Activated CD4-positive, alpha-beta T cell treated with anti-CD3 and anti-CD28 coated beads, Interleukin-2, amount 50 U/mL, for 24 hours (primary cell): ENCODE data around the gene SPOP.
"Not testable (repeated sequence)": the region's sequence is repeated elsewhere in the genome, so short reads cannot be mapped to it uniquely, and the experiment has no call there.

Experiments
- DNase-seq, 2 donors: peaks; one replicate each; pipeline ENCODE4 v3.0.0-alpha.2; 2020; ENCODE audit warnings: low read depth in 1 of 2, low spot score in 1 of 2

SPOP gene

DNA sequence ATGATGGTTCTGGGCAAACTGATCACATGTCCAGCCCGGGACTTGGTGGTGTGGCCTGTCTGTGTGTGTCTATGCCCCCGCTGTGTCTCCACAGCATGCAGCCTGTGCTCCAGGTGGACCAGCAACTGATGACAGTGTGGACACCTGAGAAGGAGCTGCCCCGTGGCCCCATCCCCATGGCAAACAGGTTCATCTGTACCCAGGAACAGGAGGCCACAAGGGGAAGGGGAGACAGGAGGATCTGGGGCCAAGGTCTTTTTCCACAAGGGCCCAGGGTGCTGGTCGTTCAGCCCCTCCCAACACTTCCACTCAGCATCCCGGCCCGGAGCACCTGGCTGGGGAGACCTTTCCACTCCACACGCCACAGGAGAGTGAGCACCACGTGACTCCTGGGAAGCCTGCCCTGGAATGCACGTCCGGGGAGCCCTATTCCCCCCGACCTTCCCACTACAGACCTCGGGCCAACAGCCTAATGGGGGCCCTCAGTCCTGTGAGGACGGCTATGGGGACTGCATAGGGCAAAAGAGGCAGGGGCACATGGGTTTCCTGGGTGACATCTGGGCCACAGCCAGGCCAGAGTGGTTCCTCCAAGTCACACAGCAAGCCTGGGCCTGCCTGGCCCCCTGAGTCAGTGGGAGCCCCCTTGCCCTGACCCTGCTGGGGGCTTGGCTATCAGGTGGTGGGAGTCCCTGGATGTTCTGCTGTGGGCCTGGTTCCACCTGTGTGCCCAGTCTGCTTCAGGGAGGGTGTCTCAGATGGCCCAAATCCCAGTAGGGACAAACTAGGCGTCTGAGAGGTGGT is 123.0 kb downstream of the SPOP start:
- DNase-seq = no peak

GRCh38 chr17:49553676-49554335 is 124.1 kb downstream of the SPOP start:
- DNase-seq = no peak

DNA sequence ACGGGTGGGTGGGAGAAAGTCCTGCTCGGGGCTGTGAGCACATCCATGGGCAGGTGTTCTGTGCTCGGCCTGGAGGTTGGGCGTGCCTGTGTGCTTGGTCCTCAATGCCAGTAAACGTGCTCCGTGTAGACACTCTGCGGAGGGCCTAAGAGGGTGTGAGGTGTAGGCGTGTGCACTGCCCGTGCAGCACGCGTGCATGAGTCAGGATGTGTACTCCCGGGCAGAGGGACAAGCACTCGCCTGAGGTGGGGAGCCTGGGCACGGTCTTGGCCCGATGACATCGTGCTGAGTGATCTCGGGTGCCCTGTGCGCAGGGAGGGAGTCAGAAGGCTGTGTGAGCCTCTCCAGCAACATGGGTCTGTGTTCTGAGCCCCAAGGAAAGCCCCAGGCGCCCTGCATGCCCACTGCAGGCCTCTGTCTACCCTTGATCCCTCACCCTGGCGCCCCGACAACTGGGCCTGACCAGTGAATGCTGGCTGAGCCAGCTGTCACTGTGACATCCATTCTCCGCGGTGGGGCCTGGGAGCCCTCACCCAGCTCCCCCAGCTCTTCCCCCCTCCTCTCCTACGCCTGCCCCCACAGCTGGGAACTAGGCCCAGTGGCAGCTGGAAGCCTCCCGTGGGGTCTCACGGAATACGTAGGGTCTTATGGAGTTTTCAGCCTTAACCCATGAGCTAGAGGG is 125.7 kb downstream of the SPOP start:
- DNase-seq = no peak

- no peak for DNase-seq
Observed at GRCh38 chr17:49551221-49552069, 126.5 kb downstream of the SPOP start.

- DNase-seq = not testable (repeated sequence)
Observed at GRCh38 chr17:49550764-49551163, 127.1 kb downstream of the SPOP start.

DNA sequence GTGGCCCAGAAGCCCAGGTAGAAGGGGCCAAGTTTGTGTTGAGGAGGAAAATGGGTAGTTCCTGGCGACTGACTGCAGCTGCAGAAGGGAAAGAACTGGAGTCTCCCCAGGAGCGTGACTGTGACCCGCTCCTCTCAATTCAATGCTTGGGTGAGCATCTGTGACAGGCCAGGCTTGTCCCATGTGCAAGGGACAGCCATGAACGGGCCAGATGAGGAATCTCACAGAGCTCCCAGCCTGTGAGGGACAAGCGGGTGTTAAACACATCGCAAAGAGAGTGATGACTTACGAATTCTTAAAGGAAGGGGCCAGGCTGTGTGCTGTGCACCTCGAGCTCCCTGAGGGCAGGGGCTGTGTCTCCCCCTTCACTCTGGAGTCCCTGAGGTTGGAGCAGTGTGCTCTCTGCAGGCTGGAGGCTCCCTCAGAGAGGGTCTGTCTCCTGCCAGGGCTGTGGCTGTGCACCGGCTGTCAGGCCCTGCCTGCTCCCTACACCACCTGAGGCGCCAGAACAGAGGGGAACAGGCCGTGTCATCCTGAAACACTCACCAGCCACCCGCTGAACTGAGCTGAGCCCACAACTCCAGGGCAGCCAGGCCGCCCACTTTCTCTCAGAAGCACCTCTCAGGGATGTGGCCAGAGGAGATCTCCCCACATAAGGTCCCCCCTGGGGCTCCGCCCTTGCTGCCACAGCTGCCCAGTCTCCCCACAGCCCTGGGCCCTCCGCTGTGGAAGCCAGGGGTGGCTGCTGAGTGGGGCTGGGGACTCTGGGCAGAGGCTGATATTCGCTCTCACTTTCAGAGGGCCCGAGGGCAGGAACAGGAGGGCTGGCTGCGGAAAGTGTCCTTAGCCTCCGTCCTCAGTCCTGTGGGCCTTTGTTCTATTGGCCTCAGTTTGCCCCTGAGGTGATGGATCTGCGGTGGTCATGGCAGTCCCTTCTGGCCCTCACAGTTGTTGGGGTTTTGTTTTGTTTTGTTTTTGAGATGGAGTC is 127.9 kb downstream of the SPOP start:
- DNase-seq = no peak

DNA sequence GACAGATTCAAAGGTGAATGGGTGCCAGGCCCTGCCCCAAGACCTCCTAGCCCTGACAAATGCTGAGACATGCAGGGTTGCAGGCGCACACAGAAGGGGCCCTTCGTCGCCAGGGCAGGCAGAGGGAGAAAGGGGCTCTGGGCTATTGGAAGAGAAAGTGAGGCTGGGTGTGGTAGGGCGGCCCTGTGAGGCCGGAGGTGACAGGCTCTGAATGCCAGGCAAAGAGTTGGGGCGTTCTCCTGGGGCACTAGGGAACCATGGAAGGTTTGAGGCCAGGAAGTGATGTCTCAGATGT is 128.6 kb downstream of the SPOP start:
- DNase-seq = no peak
